ENCODE data around the gene ACTR3C.
"Not testable (repeated sequence)": the region's sequence is repeated elsewhere in the genome, so short reads cannot be mapped to it uniquely, and the experiment has no call there.

Gene ACTR3C

DNA sequence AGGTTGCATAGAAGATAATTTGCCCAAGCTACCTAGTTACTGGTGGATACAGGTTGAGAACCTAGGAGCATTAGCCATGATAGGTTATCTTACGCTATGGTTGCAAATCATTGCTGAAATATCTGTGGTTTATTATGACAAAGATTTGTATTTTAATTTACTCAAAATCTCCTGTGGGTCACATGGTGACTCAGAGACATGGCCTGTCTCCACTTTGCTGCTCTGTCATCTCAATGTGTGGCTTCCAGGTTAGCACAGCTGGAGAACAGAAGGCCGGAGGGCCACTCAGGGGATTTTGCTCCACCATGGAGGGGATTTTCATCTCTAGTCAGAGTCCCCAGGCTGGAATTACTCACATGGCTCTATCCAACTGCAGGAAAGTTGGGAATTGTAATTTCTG lies 78.1 kb downstream of the ACTR3C start:
- CTCF ChIA-PET; H3K4me3 ChIP-seq (ENCODE audit: low read depth, low read length); DNase-seq (ENCODE audit: low read depth, low spot score); POLR2A ChIA-PET: not testable (repeated sequence)

DNA sequence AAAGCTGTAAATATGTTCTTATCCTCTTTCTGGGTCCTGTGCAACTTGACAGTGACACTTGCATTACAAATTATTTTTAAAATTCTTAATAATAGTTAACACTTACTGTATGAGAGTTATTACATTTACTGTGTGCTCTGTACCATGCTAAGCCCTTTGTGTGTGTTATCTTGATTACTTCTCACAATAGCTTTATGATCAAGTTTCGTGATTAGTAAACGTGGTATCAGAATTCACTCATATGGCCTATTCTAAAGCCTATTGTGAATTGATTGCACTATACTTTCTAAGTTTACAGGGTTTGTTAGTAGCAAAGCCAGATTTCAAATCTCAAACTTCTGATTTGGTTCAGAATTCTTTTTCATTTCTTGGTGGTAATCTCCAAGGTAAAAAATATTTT lies 80.4 kb downstream of the ACTR3C start:
- H3K4me3 ChIP-seq (ENCODE audit: low read depth, low read length); POLR2A ChIA-PET; CTCF ChIA-PET; DNase-seq (ENCODE audit: low read depth, low spot score): not testable (repeated sequence)

- DNase-seq (ENCODE audit: low read depth, low spot score); H3K4me3 ChIP-seq (ENCODE audit: low read depth, low read length); CTCF ChIA-PET; POLR2A ChIA-PET: not testable (repeated sequence)
Observed at GRCh38 chr7:150225444-150225843, 97.9 kb downstream of the ACTR3C start.

DNA sequence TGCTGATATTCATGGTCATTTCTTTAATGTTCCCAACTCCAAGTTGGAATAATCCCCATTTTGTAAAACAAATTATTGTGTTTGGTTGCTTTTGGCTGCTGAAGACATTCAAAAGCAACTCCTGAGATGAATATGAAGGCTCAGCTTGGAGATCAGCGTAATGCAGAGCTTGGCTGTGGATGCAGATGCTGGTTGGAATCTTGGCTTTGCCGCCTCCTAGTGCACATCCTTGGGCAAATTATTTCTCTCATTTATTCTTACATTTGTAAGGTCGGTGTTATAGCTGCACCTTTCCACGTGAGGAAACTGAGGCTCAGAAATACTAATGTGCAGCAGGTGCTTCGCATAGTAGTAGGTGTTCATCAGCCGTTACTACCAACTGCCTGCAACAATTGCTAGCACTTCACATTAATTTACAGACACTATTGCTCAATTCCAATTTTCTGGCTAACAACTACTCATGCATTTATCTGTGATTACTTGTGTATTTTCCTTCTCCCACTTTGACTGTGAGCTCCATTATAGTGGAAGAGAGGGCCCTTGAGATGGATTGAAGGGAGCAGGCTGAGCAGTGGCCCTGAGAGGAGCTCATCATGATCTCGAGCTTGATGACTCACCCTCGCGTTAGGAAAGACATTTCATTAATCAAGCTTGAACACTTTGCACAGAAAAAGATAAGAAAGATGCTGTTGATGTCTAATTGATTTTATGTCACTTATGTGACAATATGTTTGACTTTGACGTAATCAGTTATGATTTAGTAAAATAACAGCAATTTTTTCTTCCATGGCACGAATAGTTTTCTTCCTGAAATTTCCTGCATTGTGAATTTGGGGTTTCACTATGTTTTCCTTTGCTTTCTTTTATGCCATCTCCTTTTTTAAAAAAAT lies 101.0 kb downstream of the ACTR3C start:
- POLR2A ChIA-PET; CTCF ChIA-PET; DNase-seq (ENCODE audit: low read depth, low spot score); H3K4me3 ChIP-seq (ENCODE audit: low read depth, low read length): not testable (repeated sequence)

- H3K4me3 ChIP-seq (ENCODE audit: low read depth, low read length); DNase-seq (ENCODE audit: low read depth, low spot score); CTCF ChIA-PET; POLR2A ChIA-PET: not testable (repeated sequence)
Observed at GRCh38 chr7:150220673-150221181, 102.6 kb downstream of the ACTR3C start.

DNA sequence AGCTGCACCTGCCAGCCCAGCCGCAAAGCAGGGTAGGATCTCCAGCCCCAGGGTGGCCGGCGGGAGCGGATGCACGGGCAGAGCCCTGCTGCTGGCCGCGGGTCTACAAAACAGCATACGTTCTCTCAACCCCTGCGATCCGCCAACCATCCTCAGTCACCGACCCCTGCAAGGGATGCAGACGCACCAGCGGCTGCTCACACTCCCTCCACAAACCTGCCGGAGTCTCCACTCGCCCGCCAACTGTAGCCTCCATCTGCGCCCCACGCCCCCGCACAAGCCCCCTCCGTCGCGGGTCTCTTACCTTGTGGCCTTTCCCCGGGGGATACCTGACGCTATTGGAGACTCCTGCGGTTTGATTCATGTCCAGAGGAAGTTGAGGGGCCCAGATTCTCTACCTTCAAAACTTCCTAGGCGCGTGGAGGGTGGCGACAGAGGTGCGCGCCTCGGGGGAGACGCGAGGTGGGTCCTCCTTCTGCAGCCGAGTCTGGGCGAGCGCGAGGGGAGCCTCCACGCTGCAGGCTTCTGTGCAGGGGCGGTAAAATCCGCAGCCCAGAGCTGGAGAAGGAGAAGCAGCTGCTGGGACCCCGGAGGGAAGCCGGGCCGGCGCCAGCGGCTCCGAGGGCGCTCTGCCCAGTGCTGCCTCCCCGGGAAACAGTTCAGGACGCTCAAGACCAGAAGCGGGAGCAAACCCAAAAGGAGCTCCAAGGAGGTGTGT lies 103.2 kb downstream of the ACTR3C start:
- DNase-seq (ENCODE audit: low read depth, low spot score); POLR2A ChIA-PET; H3K4me3 ChIP-seq (ENCODE audit: low read depth, low read length); CTCF ChIA-PET: not testable (repeated sequence)

DNA sequence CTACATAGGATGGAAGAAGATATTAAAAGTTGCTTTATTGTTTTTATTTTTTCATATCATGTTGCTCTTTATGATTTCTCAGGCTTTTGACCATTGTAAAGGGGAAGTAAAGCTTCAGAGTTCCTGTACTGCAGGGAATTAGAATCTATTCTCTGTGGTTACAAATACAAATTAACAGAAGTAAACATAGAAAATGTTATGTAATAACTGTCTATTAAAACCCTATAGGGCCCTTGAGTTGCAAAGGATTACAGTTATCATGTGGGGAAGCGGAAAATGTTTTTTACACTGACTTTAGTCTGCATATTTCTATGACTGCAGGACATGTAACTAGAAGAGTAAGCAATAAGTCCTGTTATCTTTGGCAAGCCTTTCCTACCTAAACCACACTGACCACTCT lies 116.5 kb downstream of the ACTR3C start:
- POLR2A ChIA-PET; CTCF ChIA-PET; H3K4me3 ChIP-seq (ENCODE audit: low read depth, low read length); DNase-seq (ENCODE audit: low read depth, low spot score): not testable (repeated sequence)

DNA sequence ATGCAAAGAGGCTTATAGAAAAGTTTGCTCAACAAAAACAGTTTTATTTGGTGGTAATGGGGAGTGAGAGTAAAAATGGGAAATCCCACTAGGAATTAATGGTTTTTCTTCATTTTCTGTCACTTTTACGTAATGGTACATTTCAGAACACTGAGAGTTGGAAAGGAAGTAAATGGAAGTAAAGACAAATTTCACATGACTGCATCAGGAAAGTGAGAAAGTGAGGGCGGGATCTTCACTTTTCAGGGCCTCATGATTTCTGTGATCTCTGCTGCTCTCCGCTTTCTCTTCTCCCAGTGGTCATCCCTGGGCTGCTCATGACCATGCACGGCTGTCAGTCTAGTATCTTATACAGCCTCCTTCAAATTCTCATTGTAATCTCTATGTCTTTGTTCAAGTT lies 117.5 kb downstream of the ACTR3C start:
- DNase-seq (ENCODE audit: low read depth, low spot score); H3K4me3 ChIP-seq (ENCODE audit: low read depth, low read length); POLR2A ChIA-PET; CTCF ChIA-PET: not testable (repeated sequence)

DNA sequence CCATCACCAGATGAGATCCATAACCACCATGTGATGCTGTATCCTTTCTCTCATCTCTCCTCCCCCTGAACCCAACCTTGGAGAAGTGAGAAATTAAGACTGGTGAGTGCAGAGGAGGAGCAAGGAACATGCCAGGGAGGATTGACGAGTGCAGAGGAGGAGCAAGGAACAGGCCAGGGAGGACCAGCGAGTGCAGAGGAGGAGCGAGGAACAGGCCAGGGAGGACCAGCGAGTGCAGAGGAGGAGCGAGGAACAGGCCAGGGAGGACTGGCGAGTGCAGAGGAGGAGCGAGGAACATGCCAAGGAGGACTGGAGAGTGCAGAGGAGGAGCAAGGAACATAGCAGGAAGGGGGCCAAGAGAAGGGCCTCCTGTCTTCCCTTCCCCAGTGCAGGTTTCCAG lies 118.8 kb downstream of the ACTR3C start:
- DNase-seq (ENCODE audit: low read depth, low spot score); CTCF ChIA-PET; H3K4me3 ChIP-seq (ENCODE audit: low read depth, low read length); POLR2A ChIA-PET: not testable (repeated sequence)

DNA sequence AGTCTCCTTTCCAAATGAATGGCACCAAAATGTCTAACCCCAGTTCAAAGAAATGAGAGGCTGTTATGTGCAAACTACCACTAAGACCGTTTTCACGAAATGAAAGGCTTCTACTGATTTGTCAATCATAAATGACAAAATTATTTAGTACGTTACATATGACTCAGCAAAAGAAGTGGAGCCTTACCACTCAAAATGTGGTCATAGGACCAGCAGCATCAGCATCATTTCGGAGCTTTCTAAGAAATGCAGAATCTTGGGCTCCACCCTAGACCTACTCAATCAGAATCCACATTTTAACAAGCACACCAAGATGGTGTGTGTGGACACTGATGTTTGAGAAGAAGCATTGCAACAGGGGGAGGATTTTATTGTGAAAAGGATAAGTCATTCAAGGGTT lies 120.5 kb downstream of the ACTR3C start:
- POLR2A ChIA-PET; DNase-seq (ENCODE audit: low read depth, low spot score); H3K4me3 ChIP-seq (ENCODE audit: low read depth, low read length); CTCF ChIA-PET: not testable (repeated sequence)
